CD4-positive, alpha-beta T cell treated with Interleukin-15 for 1 hour (primary cell): ENCODE measurements around the gene RNF217.
"Not testable (repeated sequence)": the region's sequence is repeated elsewhere in the genome, so short reads cannot be mapped to it uniquely, and the experiment has no call there.

Experiments used
- DNase-seq: peaks from one replicate; pipeline ENCODE4 v3.0.0-alpha.2; 2020

RNF217 gene

GRCh38 chr6:125102891-125103290 is 140.7 kb downstream of the RNF217 start:
- no peak for DNase-seq

- no peak for DNase-seq
Observed at GRCh38 chr6:125104425-125104824, 142.2 kb downstream of the RNF217 start.

- DNase-seq = no peak
Observed at GRCh38 chr6:125107048-125107447, 144.8 kb downstream of the RNF217 start.

GRCh38 chr6:125107896-125108295 is 145.7 kb downstream of the RNF217 start:
- no peak for DNase-seq

- DNase-seq = no peak
Observed at GRCh38 chr6:125110056-125110455, 147.8 kb downstream of the RNF217 start.

- no peak for DNase-seq
Observed at GRCh38 chr6:125111219-125111983, 149.2 kb downstream of the RNF217 start.

GRCh38 chr6:125112934-125113333 is 150.7 kb downstream of the RNF217 start:
- DNase-seq = peak; percentile 15

GRCh38 chr6:125114248-125114858 is 152.1 kb downstream of the RNF217 start:
- peak; percentile 16 for DNase-seq

GRCh38 chr6:125116170-125116569 is 153.9 kb downstream of the RNF217 start:
- DNase-seq = no peak

GRCh38 chr6:125116710-125117109 is 154.5 kb downstream of the RNF217 start:
- DNase-seq = no peak

GRCh38 chr6:125117818-125118217 is 155.6 kb downstream of the RNF217 start:
- no peak for DNase-seq

- DNase-seq = no peak
Observed at GRCh38 chr6:125120054-125120590, 157.9 kb downstream of the RNF217 start.

- DNase-seq = no peak
Observed at GRCh38 chr6:125121894-125122293, 159.7 kb downstream of the RNF217 start.

- no peak for DNase-seq
Observed at GRCh38 chr6:125123051-125123450, 160.8 kb downstream of the RNF217 start.

- DNase-seq = no peak
Observed at GRCh38 chr6:125123468-125124048, 161.3 kb downstream of the RNF217 start.

- DNase-seq = no peak
Observed at GRCh38 chr6:125124049-125124669, 161.9 kb downstream of the RNF217 start.

GRCh38 chr6:125125856-125126255 is 163.6 kb downstream of the RNF217 start:
- DNase-seq = not testable (repeated sequence)

GRCh38 chr6:125129354-125129753 is 167.1 kb downstream of the RNF217 start:
- DNase-seq = no peak

- DNase-seq = no peak
Observed at GRCh38 chr6:125132058-125132457, 169.8 kb downstream of the RNF217 start.

GRCh38 chr6:125136378-125136777 is 174.1 kb downstream of the RNF217 start:
- no peak for DNase-seq

GRCh38 chr6:125138083-125138482 is 175.8 kb downstream of the RNF217 start:
- DNase-seq = no peak

GRCh38 chr6:125140808-125141207 is 178.6 kb downstream of the RNF217 start:
- no peak for DNase-seq
